Keratinocyte (primary cell): ENCODE measurements around the gene PLCG2. TPM values are rescaled to one million over a fixed set of nuclear protein-coding genes. Genes with fewer than 3 reads are reported as not detected.

Source experiments
- DNase-seq: peaks from one replicate; pipeline ENCODE4 v3.0.0-alpha.2; 2011; ENCODE audit warnings: low read depth, missing footprints, low spot score
- FAIRE-seq: peaks from 2 replicates; lab custom pipeline; 2011; peaks lifted over from hg19 to GRCh38; lab: Jason Lieb, UNC
- H2AFZ ChIP-seq: 2 replicates; pipeline ENCODE4 v1.6.0; 2012; ENCODE audit warnings: low read length, control low read depth, inconsistent platforms; ENCODE audit not compliant: control insufficient read depth
- H3K27ac ChIP-seq: 2 replicates; pipeline ENCODE4 v1.5.1; 2011; ENCODE audit warnings: low read length; ENCODE audit not compliant: control insufficient read depth, insufficient read depth
- H3K27me3 ChIP-seq: 3 replicates; pipeline ENCODE4 v1.6.0; 2011; ENCODE audit warnings: low read length; ENCODE audit not compliant: control insufficient read depth, insufficient read depth; ENCODE audit errors: extremely low read depth
- H3K36me3 ChIP-seq, 2 experiments: 2 replicates in 1 of 2; 3 replicates in 1 of 2; pipeline ENCODE4 v1.5.1; 2011; ENCODE audit warnings: low read length in 2 of 2, mild to moderate bottlenecking in 1 of 2; ENCODE audit not compliant: control insufficient read depth in 2 of 2, insufficient read depth in 2 of 2; ENCODE audit errors: extremely low read depth in 1 of 2
- H3K4me1 ChIP-seq: 3 replicates; pipeline ENCODE4 v1.5.1; 2011; ENCODE audit warnings: low read length; ENCODE audit not compliant: control insufficient read depth, insufficient read depth; ENCODE audit errors: extremely low read depth
- H3K4me2 ChIP-seq: 3 replicates; pipeline ENCODE4 v1.6.0; 2011; ENCODE audit warnings: low read depth, low read length; ENCODE audit not compliant: control insufficient read depth, insufficient read depth; ENCODE audit errors: extremely low read depth
- H3K4me3 ChIP-seq, 3 experiments: fragments of 200-600 bp in 1 of 3; sonication (generic) in 1 of 3; 2 replicates in 2 of 3; 3 replicates in 1 of 3; pipeline ENCODE4 v1.5.1; 2011 to 2016; ENCODE audit warnings: low read length in 3 of 3, mild to moderate bottlenecking in 3 of 3, control low read depth in 2 of 3, inconsistent platforms in 1 of 3, low read depth in 1 of 3, mixed read lengths in 1 of 3, mixed run types in 1 of 3, moderate library complexity in 1 of 3; ENCODE audit not compliant: control insufficient read depth in 2 of 3, insufficient read depth in 2 of 3; ENCODE audit errors: extremely low read depth in 1 of 3
- H3K79me2 ChIP-seq: 2 replicates; pipeline ENCODE4 v1.6.0; 2012; ENCODE audit warnings: low read length; ENCODE audit not compliant: control insufficient read depth, insufficient read depth
- H3K9ac ChIP-seq: 3 replicates; pipeline ENCODE4 v1.6.0; 2011; ENCODE audit warnings: low read length; ENCODE audit not compliant: control insufficient read depth, insufficient read depth; ENCODE audit errors: extremely low read depth
- H3K9me1 ChIP-seq: 3 replicates; pipeline ENCODE4 v1.6.0; 2011; ENCODE audit warnings: low read length; ENCODE audit not compliant: control insufficient read depth, insufficient read depth; ENCODE audit errors: extremely low read depth
- H3K9me3 ChIP-seq: 2 replicates; pipeline ENCODE4 v1.5.1; 2012; ENCODE audit warnings: low read depth, low read length; ENCODE audit not compliant: control insufficient read depth
- H4K20me1 ChIP-seq: 3 replicates; pipeline ENCODE4 v1.6.0; 2011; ENCODE audit warnings: low read length; ENCODE audit not compliant: control insufficient read depth, insufficient read depth; ENCODE audit errors: extremely low read depth
- CTCF ChIP-seq, 3 experiments: IDR thresholded peaks in 1 of 3; conservative IDR thresholded peaks in 1 of 3; optimal IDR thresholded peaks in 1 of 3; 2 replicates in 2 of 3; 3 replicates in 1 of 3; pipeline versions ENCODE3 to v1.5.1; 2011; ENCODE audit warnings: low read length in 3 of 3, mild to moderate bottlenecking in 3 of 3, moderate library complexity in 2 of 3, control low read depth in 1 of 3, inconsistent platforms in 1 of 3; ENCODE audit not compliant: insufficient read depth in 2 of 3; ENCODE audit errors: extremely low read depth in 1 of 3
- EZH2 ChIP-seq: IDR thresholded peaks from one replicate; pipeline ENCODE4 v1.6.1; 2012; ENCODE audit warnings: inconsistent platforms, mild to moderate bottlenecking, low read length, moderate library complexity
- dilution Hi-C: fragments of 300-500 bp; cut with MboI; formaldehyde crosslinking; loops from one replicate; pipeline ENCODE4 v1.7.0; 2020; ENCODE audit warnings: low sequenced_read_pairs; ENCODE audit not compliant: extremely low pct_ligation_motif_present
- polyA plus RNA-seq, 5 experiments: library from polyadenylated mRNA; depleted of rRNA in 3 of 5; stranded (reverse) in 3 of 5; stranded (forward) in 1 of 5; unstranded in 1 of 5; fragments of >200 nt; gene quantifications; 1 replicate in 1 of 5; 2 replicates in 3 of 5; 3 replicates in 1 of 5; pipeline versions ENCODE4 v1.2.1 to v1.2.3, GENCODE V29; 2011 to 2012; ENCODE audit warnings: missing spikeins in 2 of 5, low read depth in 1 of 5, low replicate concordance in 1 of 5

Gene PLCG2
- polyA plus RNA-seq, 1 donor (not counting 4 experiments of a cell fraction or from before 2014, with no cell fraction given): 3.5 TPM

- no peak for DNase-seq
- H3K4me3 ChIP-seq: no peak overlapping the region
- no peak overlapping the region for H3K9ac ChIP-seq
- dilution Hi-C loops: no loop called here
- H3K4me2 ChIP-seq: no peak overlapping the region
- no peaks in the 10 kb centered on the region for H3K79me2 ChIP-seq
- H3K9me3 ChIP-seq: no peaks in the 10 kb centered on the region
- no peaks in the 10 kb centered on the region for H3K9me1 ChIP-seq
- TF ChIP-seq EZH2: no peak
- TF ChIP-seq CTCF (optimal IDR thresholded peaks at IDR 0.05 in 1 of 3, IDR thresholded peaks at IDR 0.05 in 1 of 3, conservative IDR thresholded peaks at IDR 0.05 in 1 of 3; ENCODE audit: extremely low read depth in 1 of 3, insufficient read depth in 2 of 3, low read length in 3 of 3): no peak
- H2AFZ ChIP-seq: no peak overlapping the region
- FAIRE-seq: no peak
- H3K4me1 ChIP-seq: no peaks in the 10 kb centered on the region
- no peaks in the 10 kb centered on the region for H3K36me3 ChIP-seq
- H3K27ac ChIP-seq: no peak overlapping the region
- H4K20me1 ChIP-seq: no peaks in the 10 kb centered on the region
- H3K27me3 ChIP-seq: peaks cover 3% of the 10 kb centered on the region
Observed at GRCh38 chr16:81850197-81850944, 71.3 kb downstream of the PLCG2 start.

- no peak overlapping the region for H3K27ac ChIP-seq
- no peak overlapping the region for H3K9ac ChIP-seq
- DNase-seq: no peak
- TF ChIP-seq CTCF (optimal IDR thresholded peaks at IDR 0.05 in 1 of 3, IDR thresholded peaks at IDR 0.05 in 1 of 3, conservative IDR thresholded peaks at IDR 0.05 in 1 of 3; ENCODE audit: extremely low read depth in 1 of 3, insufficient read depth in 2 of 3, low read length in 3 of 3): no peak
- no peak for TF ChIP-seq EZH2
- H3K79me2 ChIP-seq: no peaks in the 10 kb centered on the region
- peaks cover 2% of the 10 kb centered on the region for H3K27me3 ChIP-seq
- H4K20me1 ChIP-seq: no peaks in the 10 kb centered on the region
- H3K9me3 ChIP-seq: no peaks in the 10 kb centered on the region
- FAIRE-seq: no peak
- H3K9me1 ChIP-seq: no peaks in the 10 kb centered on the region
- no peak overlapping the region for H3K4me2 ChIP-seq
- no peaks in the 10 kb centered on the region for H3K4me1 ChIP-seq
- dilution Hi-C loops: no loop called here
- no peaks in the 10 kb centered on the region for H3K36me3 ChIP-seq
- no peak overlapping the region for H3K4me3 ChIP-seq
- H2AFZ ChIP-seq: no peak overlapping the region
Observed at GRCh38 chr16:81852347-81852746, 73.3 kb downstream of the PLCG2 start.
